A673 (cell line): ENCODE measurements around the gene MSI2.

Source experiments
- EZH2 ChIP-seq: fragments of 200-600 bp; sonication (generic); IDR thresholded peaks from 2 replicates; pipeline ENCODE4 v1.6.1; 2017; ENCODE audit warnings: borderline replicate concordance, low read depth, mild to moderate bottlenecking, mixed read lengths, antibody characterized with exemption, low read length; ENCODE audit not compliant: poor library complexity, severe bottlenecking
- TF ChIP-seq, protein P1 (sequence below): fragments of 300-800, 200-600 bp; sonication (generic); conservative IDR thresholded peaks from 2 replicates; pipeline ENCODE4 v1.5.1; 2017; ENCODE audit warnings: low read depth, mild to moderate bottlenecking, antibody characterized with exemption, low read length, moderate library complexity, mixed read lengths

DNA sequence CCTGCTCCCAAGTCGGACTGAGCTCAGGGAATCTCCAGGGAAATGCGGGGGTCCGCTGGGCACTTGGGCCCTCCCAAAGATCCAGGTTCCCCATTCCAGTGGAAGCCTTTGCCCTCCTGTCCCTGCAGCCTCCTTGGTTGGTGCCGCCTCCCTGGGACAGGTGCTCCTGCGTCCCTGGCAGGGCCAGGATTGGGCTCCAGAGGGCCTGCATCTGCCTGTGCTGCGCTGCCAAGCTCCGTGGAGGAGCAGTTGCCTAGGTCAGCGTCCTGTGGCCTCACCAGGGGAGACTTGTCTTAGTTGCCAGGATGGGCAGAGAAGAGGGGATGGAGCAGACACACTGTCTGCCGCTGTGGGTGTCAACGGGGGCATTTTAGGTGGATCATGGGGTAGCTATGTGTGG is 67.1 kb downstream of the MSI2 start:
- TF ChIP-seq, protein P1, sequence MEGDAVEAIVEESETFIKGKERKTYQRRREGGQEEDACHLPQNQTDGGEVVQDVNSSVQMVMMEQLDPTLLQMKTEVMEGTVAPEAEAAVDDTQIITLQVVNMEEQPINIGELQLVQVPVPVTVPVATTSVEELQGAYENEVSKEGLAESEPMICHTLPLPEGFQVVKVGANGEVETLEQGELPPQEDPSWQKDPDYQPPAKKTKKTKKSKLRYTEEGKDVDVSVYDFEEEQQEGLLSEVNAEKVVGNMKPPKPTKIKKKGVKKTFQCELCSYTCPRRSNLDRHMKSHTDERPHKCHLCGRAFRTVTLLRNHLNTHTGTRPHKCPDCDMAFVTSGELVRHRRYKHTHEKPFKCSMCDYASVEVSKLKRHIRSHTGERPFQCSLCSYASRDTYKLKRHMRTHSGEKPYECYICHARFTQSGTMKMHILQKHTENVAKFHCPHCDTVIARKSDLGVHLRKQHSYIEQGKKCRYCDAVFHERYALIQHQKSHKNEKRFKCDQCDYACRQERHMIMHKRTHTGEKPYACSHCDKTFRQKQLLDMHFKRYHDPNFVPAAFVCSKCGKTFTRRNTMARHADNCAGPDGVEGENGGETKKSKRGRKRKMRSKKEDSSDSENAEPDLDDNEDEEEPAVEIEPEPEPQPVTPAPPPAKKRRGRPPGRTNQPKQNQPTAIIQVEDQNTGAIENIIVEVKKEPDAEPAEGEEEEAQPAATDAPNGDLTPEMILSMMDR = no peak
- no peak for TF ChIP-seq EZH2
